ENCODE results near the gene UTS2. TPM values are rescaled to one million over a fixed set of nuclear protein-coding genes. Genes with fewer than 3 reads are reported as not detected.
A peak's percentile ranks its signal among the peaks of the same experiment; 100 is the strongest.

Gene UTS2
- total RNA-seq, 8 experiments from 2014 or later: 0.56 to 113 (median 1.2) TPM; not detected in 3

DNA sequence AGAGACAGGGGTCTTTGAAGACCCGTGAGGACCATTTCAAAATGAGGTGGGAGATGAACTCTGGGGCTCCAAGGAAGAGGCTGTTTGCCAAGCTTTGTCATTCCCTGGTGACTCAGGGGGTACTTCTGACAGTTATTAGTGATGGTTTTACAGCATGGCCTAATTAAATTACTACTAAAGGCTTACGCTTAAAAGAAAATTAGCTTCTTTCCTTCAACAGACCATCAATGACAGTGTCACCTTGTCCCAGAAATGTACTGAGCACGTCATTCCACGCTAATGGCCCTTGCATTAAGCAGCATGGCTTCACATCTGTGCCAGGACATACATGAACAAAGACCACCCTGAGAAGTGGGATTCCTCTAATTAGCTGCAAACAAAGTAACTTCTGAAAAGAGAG lies 5.1 kb upstream of the UTS2 start:
- ATAC-seq (replicated peaks in 6 of 8): peak in 5 of 8 experiments; percentile 46 to 91 (median 80)
- Histone ChIP-seq H3K27ac (peak overlapping the region in 1 of 2 donors; percentile 46), H3K4me1 (replicated peaks in 1 of 2) (peaks cover 0 to 9% of the 10 kb centered on the region in 2 donors), H3K4me3 (no peak overlapping the region)
- 27 to 88% (median 63%) methylated on average over 2 to 4 of the region's 4 CpGs; no CpG with 5 or more reads in 2 of the 10 experiments for whole genome bisulfite sequencing, 10 experiments
- in situ Hi-C loops (cut with MboI; ENCODE audit: low pct_unique_long_range_greater_than_20kb in 2 of 9, low sequenced_read_pairs in 9 of 9, unreplicated experiment in 9 of 9): no loop called here

DNA sequence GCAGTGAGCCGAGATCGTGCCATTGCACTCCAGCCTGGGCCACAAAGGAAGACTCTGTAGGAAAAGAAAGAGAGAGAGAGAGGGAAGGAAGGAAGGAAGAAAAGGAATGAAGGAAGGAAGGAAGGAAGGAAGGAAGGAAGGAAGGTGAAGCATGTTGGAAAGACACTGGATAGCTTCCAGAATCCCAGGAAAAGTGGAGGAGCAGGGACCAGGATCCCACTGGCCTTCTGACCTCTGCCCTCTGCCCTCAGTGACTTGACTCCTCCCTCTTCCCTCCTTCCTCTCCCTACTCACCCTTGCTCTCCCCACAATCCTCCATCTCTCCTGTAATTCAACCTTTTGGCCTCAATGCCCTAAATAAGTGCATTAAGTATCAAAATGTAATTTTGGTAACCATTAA lies 4.1 kb upstream of the UTS2 start:
- no peak for ATAC-seq (replicated peaks in 6 of 8)
- Histone ChIP-seq H3K4me3 (no peak overlapping the region), H3K27ac (no peak overlapping the region), H3K4me1 (replicated peaks in 1 of 2) (peaks cover 0 to 15% of the 10 kb centered on the region in 2 donors)
- 86 to 100% (median 94%) methylated on average over 1 to 2 of the region's 2 CpGs; no CpG with 5 or more reads in 7 of the 10 experiments for WGBS, 10 experiments
- in situ Hi-C loops (cut with MboI; ENCODE audit: low pct_unique_long_range_greater_than_20kb in 2 of 9, low sequenced_read_pairs in 9 of 9, unreplicated experiment in 9 of 9): no loop called here

DNA sequence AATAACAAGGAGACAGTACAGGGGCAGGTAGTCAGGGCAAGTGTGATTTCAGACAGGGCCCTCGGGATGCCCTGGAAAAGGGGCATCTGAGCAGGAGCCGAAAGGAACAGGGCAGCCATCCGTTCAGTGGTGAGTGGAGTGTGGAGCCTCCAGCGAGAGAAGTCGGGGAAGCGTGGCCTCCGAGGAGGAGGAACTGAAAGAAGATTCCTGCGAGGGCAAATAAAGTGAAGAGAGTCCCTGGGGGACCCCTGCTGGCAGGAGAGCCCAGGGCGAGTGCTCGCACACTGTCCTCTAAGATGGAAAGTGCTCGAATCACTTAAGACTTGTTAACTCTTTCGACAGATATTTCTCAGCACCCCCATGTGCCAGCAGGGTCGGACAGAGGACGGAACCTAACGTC lies 3.5 kb upstream of the UTS2 start:
- Histone ChIP-seq H3K4me3 (no peak overlapping the region), H3K27ac (no peak overlapping the region), H3K4me1 (replicated peaks in 1 of 2) (peaks cover 0 to 15% of the 10 kb centered on the region in 2 donors)
- WGBS, 10 experiments: 52 to 81% (median 77%) methylated on average over 2 to 15 of the region's 15 CpGs; no CpG with 5 or more reads in 2 of the 10 experiments
- in situ Hi-C loops (cut with MboI; ENCODE audit: low pct_unique_long_range_greater_than_20kb in 2 of 9, low sequenced_read_pairs in 9 of 9, unreplicated experiment in 9 of 9): no loop called here
- ATAC-seq (replicated peaks in 6 of 8): no peak

DNA sequence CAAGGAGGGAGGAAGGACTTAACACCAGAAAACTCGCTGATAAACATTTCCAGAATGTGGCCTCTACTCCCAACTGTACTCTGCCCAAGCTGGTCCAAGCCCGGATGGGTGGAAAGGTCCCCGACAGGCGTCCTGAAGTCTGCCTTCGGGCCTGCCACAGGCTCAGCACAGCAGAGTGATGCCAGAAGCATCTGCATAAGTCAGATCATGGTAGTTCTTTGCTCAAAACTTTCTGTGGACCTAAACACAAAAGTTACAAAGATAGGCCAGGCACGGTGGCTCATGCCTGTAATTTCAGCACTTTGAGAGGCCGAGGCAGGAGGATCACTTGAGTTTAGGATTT lies 790 bp upstream of the UTS2 start:
- no peak overlapping the region for H3K4me3 ChIP-seq
- H3K27ac ChIP-seq: no peak overlapping the region
- WGBS, 10 experiments: 55 to 100% (median 79%) methylated on average over 1 to 7 of the region's 7 CpGs; no CpG with 5 or more reads in 2 of the 10 experiments
- in situ Hi-C loops (cut with MboI; ENCODE audit: low pct_unique_long_range_greater_than_20kb in 2 of 9, low sequenced_read_pairs in 9 of 9, unreplicated experiment in 9 of 9): no loop called here
- ATAC-seq (replicated peaks in 6 of 8): peak in 1 of 8 experiments; percentile 18
- peaks cover 0 to 15% of the 10 kb centered on the region in 2 donors for H3K4me1 ChIP-seq (replicated peaks in 1 of 2)

DNA sequence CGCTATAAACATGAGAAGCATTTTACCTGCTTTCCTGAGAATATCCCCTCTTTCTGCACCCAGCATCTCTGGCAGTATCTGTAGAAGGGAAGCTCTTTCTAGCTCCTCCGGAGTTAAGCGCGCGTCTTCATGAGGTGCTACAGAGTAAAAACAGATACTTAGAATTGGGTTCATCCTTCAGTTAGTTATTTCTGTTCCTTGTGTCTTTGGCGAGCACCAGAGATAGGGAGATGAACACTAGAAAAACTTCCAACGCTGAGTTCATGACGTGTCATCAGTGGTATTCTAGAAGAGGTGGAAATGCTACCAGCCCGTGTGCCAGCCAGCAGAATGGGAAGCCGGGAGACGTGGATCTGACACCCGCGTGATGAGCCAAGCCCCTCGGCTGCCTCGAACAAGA lies 2.1 kb downstream of the UTS2 start:
- no peak for ATAC-seq (replicated peaks in 6 of 8)
- no peak overlapping the region for H3K27ac ChIP-seq
- in situ Hi-C loops (cut with MboI; ENCODE audit: low pct_unique_long_range_greater_than_20kb in 2 of 9, low sequenced_read_pairs in 9 of 9, unreplicated experiment in 9 of 9): no loop called here
- no peak overlapping the region for H3K4me3 ChIP-seq
- H3K4me1 ChIP-seq (replicated peaks in 1 of 2): peaks cover 0 to 6% of the 10 kb centered on the region in 2 donors
- WGBS, 10 experiments: 60 to 100% (median 83%) methylated on average over 1 to 14 of the region's 15 CpGs; no CpG with 5 or more reads in 1 of the 10 experiments

DNA sequence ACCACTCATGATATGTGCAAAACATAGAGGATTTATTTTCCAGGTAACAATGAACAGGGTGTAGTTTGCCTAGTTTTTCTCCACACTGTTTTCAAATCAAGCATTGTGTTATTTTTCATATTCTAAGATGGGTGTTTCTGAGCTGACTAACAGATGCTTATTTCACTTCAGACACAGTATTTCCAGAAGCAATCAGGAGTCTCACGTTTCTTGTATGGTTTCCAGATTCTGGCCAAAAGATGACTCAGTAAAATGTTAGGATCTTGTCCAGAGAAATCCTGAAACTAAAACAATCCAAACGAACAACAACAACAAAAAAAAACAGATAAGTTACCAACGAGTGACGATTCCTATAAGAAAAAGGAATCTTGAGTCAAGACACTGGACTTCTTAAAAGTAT lies 5.3 kb downstream of the UTS2 start:
- 0 to 100% (median 64%) methylated on average over 1 to 4 of the region's 4 CpGs for WGBS, 10 experiments
- no peak overlapping the region for H3K4me3 ChIP-seq
- in situ Hi-C loops (cut with MboI; ENCODE audit: low pct_unique_long_range_greater_than_20kb in 2 of 9, low sequenced_read_pairs in 9 of 9, unreplicated experiment in 9 of 9): no loop called here
- H3K4me1 ChIP-seq (replicated peaks in 1 of 2): peaks cover 0 to 3% of the 10 kb centered on the region in 2 donors
- no peak overlapping the region for H3K27ac ChIP-seq
- ATAC-seq (replicated peaks in 6 of 8): peak in 2 of 8 experiments; percentile 71 to 90

DNA sequence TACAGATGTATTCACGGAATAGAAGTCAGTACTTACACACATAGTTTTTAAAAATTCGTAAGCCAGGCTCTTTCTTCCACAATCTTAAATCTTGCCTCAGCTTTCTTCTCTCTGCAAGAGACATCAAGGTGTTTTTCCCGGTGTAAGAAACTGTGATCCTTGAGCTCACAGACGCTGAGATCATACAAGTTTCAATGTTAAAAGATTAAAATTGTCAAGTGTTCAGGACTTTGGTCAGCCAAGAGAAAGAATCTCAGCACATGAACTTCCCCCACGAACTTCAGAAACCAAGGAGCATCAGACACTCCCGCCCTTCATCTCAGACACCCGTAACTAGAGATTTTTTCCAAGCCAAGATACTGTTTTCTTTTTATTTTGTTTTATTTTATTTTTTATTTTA lies 6.2 kb downstream of the UTS2 start:
- 50 to 96% (median 86%) methylated on average over 2 to 7 of the region's 7 CpGs for WGBS, 10 experiments
- in situ Hi-C loops (cut with MboI; ENCODE audit: low pct_unique_long_range_greater_than_20kb in 2 of 9, low sequenced_read_pairs in 9 of 9, unreplicated experiment in 9 of 9): no loop called here
- Histone ChIP-seq H3K27ac (no peak overlapping the region), H3K4me3 (no peak overlapping the region), H3K4me1 (replicated peaks in 1 of 2) (no peaks in the 10 kb centered on the region)
- ATAC-seq (replicated peaks in 6 of 8): no peak

DNA sequence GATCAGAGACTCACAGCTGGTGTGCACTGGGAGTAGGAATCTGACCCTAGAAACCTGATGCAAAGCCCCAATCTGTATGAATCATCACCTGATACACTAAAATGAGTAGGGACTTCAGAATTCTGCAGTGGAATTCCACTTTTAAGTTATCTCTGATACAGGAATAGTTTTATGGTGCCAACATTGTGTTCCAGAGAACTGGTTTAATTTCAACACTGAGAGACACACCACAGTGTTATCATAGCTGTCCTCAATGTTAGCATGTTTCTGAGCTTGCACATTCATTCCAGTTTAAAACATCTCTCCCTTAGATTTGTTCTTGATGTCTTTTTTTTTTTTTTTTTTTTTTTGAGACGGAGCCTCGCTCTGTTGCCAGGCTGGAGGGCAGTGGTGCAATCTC lies 7.1 kb downstream of the UTS2 start:
- WGBS, 10 experiments: 94 to 100% methylated on average over 1 to 2 of the region's 2 CpGs; no CpG with 5 or more reads in 8 of the 10 experiments
- Histone ChIP-seq H3K4me1 (replicated peaks in 1 of 2) (no peaks in the 10 kb centered on the region), H3K4me3 (no peak overlapping the region), H3K27ac (no peak overlapping the region)
- in situ Hi-C loops (cut with MboI; ENCODE audit: low pct_unique_long_range_greater_than_20kb in 2 of 9, low sequenced_read_pairs in 9 of 9, unreplicated experiment in 9 of 9): no loop called here
- ATAC-seq (replicated peaks in 6 of 8): no peak

DNA sequence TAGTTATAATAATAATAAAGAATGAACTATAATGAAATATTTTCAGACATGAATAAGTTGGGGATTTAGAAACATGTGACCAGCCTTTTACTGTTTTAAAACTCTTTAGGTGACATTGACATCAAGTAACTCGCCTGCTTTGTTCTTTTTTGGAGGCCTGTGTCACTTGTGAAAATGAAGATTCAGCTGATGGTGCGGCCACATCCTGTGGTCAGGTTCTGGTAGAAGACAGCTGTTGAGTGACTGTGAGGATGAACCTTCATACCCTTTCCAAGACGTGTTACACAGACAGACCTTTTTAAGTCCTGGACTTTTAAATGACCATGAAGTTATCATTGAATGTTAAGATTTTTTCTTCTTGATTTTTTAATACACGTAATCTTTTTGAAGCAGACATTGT lies 10.3 kb downstream of the UTS2 start:
- WGBS, 10 experiments: 75 to 100% (median 95%) methylated on average over 1 to 4 of the region's 4 CpGs; no CpG with 5 or more reads in 2 of the 10 experiments
- no peak for ATAC-seq (replicated peaks in 6 of 8)
- in situ Hi-C loops (cut with MboI; ENCODE audit: low pct_unique_long_range_greater_than_20kb in 2 of 9, low sequenced_read_pairs in 9 of 9, unreplicated experiment in 9 of 9): no loop called here

DNA sequence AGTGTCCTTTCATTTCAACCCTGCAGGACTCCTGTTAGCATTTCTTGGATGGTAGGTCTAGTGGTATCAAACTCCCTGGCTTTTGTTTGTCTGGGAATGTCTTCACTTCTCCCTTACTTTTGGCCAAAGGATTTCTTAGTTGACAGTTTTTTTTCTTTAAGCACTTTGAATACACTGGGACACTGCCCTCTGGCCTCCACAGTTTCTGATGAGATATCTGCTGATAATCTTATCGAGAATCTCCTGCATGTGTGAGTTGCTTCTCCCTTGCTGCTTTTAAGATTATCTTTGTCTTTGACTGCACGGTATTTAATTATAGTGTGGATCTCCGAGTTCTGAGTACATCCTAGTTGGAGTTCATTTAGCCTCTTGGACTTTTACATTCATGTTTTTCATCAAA lies 13.3 kb downstream of the UTS2 start:
- Histone ChIP-seq H3K4me3 (no peak overlapping the region), H3K4me1 (replicated peaks in 1 of 2) (no peaks in the 10 kb centered on the region), H3K27ac (no peak overlapping the region)
- no peak for ATAC-seq (replicated peaks in 6 of 8)
- in situ Hi-C loops (cut with MboI; ENCODE audit: low pct_unique_long_range_greater_than_20kb in 2 of 9, low sequenced_read_pairs in 9 of 9, unreplicated experiment in 9 of 9): no loop called here
- WGBS, 10 experiments: 93 to 100% (median 97%) methylated on average over 2 to 3 of the region's 3 CpGs

More for the DNA sequence above, 10.3 kb downstream of the UTS2 start:
- Histone ChIP-seq H3K4me3 (no peak overlapping the region), H3K4me1 (replicated peaks in 1 of 2) (no peaks in the 10 kb centered on the region), H3K27ac (no peak overlapping the region)

DNA sequence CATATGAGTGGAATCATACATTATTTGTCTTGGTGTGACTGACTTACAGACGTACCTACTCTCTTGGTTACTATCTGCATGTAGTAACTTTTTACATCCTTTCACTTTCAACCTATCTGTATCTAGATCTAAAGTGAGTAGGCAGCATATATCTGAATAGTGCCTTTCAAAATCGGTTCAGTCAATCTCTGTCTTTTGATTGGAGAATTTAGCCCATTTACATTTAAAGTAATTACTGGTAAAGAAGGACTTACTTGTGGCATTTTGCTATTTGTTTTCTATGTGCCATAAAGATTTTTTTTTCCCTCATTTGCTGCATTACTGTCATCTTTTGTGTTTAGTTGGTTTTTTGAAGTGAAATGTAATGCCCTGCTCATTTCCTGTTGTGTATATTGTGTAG lies 14.2 kb downstream of the UTS2 start:
- Histone ChIP-seq H3K4me1 (replicated peaks in 1 of 2) (no peaks in the 10 kb centered on the region), H3K4me3 (no peak overlapping the region), H3K27ac (no peak overlapping the region)
- WGBS, 10 experiments: 88 to 100% (median 100%) methylated on average over 1 to 2 of the region's 2 CpGs; no CpG with 5 or more reads in 2 of the 10 experiments
- in situ Hi-C loops (cut with MboI; ENCODE audit: low pct_unique_long_range_greater_than_20kb in 2 of 9, low sequenced_read_pairs in 9 of 9, unreplicated experiment in 9 of 9): no loop called here
- no peak for ATAC-seq (replicated peaks in 6 of 8)

DNA sequence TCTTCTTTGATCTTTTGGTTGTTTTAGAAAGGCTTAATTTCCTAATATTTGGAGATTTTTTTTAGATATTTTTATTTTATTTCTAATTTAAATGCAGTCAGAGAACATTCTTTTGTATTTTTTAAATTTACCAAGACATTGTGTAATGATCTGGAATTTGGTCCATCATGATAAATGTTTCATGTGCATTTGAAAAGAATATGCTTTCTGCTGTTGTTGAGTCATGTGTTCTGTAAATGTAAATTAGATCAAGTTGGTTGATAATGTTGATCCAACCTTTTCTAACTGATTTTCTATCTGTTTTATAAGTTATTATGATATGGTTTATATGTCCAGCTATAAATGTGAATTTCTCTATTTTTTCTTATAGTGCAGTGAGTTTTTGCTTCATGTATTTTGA lies 19.8 kb downstream of the UTS2 start:
- in situ Hi-C loops (cut with MboI; ENCODE audit: low pct_unique_long_range_greater_than_20kb in 2 of 9, low sequenced_read_pairs in 9 of 9, unreplicated experiment in 9 of 9): no loop called here
- Histone ChIP-seq H3K4me3 (no peak overlapping the region), H3K4me1 (replicated peaks in 1 of 2) (no peaks in the 10 kb centered on the region), H3K27ac (no peak overlapping the region)
- peak in 2 of 8 experiments; percentile 65 to 73 for ATAC-seq (replicated peaks in 6 of 8)

DNA sequence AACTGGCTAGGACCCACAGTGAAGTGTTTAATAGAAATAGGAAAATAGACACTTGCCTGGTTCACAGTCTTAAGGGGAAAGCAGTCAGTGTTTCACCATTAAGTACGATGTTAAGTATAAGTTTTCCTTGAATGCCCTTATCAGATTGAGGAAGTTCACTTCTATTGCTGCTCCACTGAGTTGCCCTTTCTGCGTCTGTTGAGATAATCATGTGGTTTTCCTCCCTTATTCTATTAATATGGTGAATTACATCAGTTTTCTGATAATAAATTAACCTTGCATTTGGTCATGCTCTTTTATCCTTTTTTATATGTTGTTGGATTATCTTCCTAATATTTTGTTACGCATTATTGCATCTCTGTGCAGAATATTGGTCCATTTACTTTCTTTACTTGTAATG lies 21.4 kb downstream of the UTS2 start:
- ATAC-seq (replicated peaks in 6 of 8): no peak
- H3K4me3 ChIP-seq: no peak overlapping the region
- in situ Hi-C loops (cut with MboI; ENCODE audit: low pct_unique_long_range_greater_than_20kb in 2 of 9, low sequenced_read_pairs in 9 of 9, unreplicated experiment in 9 of 9): no loop called here
- WGBS, 10 experiments: 89 to 100% (median 96%) methylated on average over 1 to 3 of the region's 3 CpGs
- H3K4me1 ChIP-seq (replicated peaks in 1 of 2): no peaks in the 10 kb centered on the region
- H3K27ac ChIP-seq: no peak overlapping the region

DNA sequence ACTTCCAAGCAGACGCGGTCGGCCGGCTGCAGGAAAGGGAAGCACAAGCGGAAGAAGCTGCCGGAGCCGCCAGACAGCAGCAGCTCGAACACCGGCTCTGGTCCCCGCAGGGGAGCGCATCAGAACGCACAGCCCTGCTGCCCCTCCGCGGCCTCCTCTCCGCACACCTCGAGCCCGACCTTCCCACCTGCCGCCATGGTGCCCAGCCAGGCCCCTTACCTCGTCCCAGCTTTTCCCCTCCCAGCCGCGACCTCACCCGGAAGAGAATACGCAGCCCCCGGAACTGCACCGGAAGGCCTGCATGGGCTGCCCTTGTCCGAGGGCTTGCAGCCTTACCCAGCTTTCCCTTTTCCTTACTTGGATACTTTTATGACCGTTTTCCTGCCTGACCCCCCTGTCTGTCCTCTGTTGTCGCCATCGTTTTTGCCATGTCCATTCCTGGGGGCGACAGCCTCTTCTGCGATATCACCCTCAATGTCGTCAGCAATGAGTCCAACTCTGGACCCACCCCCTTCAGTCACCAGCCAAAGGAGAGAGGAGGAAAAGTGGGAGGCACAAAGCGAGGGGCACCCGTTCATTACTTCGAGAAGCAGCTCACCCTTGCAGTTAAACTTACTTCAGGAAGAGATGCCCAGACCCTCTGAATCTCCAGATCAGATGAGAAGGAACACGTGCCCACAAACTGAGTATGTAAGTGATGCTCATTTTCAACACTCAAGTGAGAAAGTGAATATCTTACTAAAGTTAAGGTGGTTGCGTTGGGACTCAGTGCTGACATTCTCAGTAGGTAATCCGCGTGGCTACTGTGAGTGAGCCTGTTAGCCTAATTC lies 25.5 kb downstream of the UTS2 start:
- ATAC-seq (replicated peaks in 6 of 8): peak in 1 of 8 experiments; percentile 77
- 63 to 100% (median 90%) methylated on average over 1 to 26 of the region's 39 CpGs for WGBS, 10 experiments
- Histone ChIP-seq H3K4me1 (replicated peaks in 1 of 2) (no peaks in the 10 kb centered on the region), H3K4me3 (no peak overlapping the region), H3K27ac (no peak overlapping the region)
- in situ Hi-C loops (cut with MboI; ENCODE audit: low pct_unique_long_range_greater_than_20kb in 2 of 9, low sequenced_read_pairs in 9 of 9, unreplicated experiment in 9 of 9): no loop called here

All from motor neuron (in vitro differentiated cells).